Renal cortical epithelial cell (primary cell): ENCODE measurements around the gene TMEM255B. TPM values are rescaled to one million over a fixed set of nuclear protein-coding genes. Genes with fewer than 3 reads are reported as not detected.
"Not testable (repeated sequence)": the region's sequence is repeated elsewhere in the genome, so short reads cannot be mapped to it uniquely, and the experiment has no call there.

ENCODE experiments used
- DNase-seq: peaks from one replicate; pipeline ENCODE4 v3.0.0-alpha.2; 2011; ENCODE audit warnings: low read depth
- total RNA-seq: library from RNA; depleted of rRNA; stranded (reverse); fragments of >200 nt; gene quantifications from 2 replicates; pipeline ENCODE4 v1.2.3, GENCODE V29; 2014

TMEM255B gene
- total RNA-seq, 1 donor from 2014 or later: 3.3 TPM

- DNase-seq: no peak
Observed at GRCh38 chr13:113832631-113833030, 73.6 kb downstream of the TMEM255B start.

GRCh38 chr13:113833111-113833830 is 74.2 kb downstream of the TMEM255B start:
- DNase-seq: no peak

GRCh38 chr13:113834006-113834405 is 75.0 kb downstream of the TMEM255B start:
- DNase-seq: not testable (repeated sequence)

GRCh38 chr13:113834496-113835200 is 75.6 kb downstream of the TMEM255B start:
- DNase-seq: no peak

GRCh38 chr13:113835461-113836270 is 76.6 kb downstream of the TMEM255B start:
- DNase-seq: peak; percentile 25

GRCh38 chr13:113836768-113837559 is 77.9 kb downstream of the TMEM255B start:
- DNase-seq: peak; percentile 42

GRCh38 chr13:113837560-113838355 is 78.7 kb downstream of the TMEM255B start:
- DNase-seq: peak; percentile 88

- DNase-seq: no peak
Observed at GRCh38 chr13:113838711-113839201, 79.7 kb downstream of the TMEM255B start.

GRCh38 chr13:113839536-113840204 is 80.6 kb downstream of the TMEM255B start:
- no peak for DNase-seq

- DNase-seq: no peak
Observed at GRCh38 chr13:113840541-113841352, 81.7 kb downstream of the TMEM255B start.

GRCh38 chr13:113841353-113841650 is 82.3 kb downstream of the TMEM255B start:
- DNase-seq: no peak

GRCh38 chr13:113842336-113843062 is 83.5 kb downstream of the TMEM255B start:
- no peak for DNase-seq

- DNase-seq: no peak
Observed at GRCh38 chr13:113843063-113843654, 84.1 kb downstream of the TMEM255B start.

GRCh38 chr13:113843864-113844556 is 85.0 kb downstream of the TMEM255B start:
- DNase-seq: no peak

- DNase-seq: no peak
Observed at GRCh38 chr13:113845055-113845454, 86.0 kb downstream of the TMEM255B start.

- no peak for DNase-seq
Observed at GRCh38 chr13:113845723-113846635, 87.0 kb downstream of the TMEM255B start.
